ENCODE results near the gene ARHGEF3. TPM values are rescaled to one million over a fixed set of nuclear protein-coding genes. Genes with fewer than 3 reads are reported as not detected.

Gene ARHGEF3
- total RNA-seq, 1 donor from 2014 or later = 20.9 TPM

DNA sequence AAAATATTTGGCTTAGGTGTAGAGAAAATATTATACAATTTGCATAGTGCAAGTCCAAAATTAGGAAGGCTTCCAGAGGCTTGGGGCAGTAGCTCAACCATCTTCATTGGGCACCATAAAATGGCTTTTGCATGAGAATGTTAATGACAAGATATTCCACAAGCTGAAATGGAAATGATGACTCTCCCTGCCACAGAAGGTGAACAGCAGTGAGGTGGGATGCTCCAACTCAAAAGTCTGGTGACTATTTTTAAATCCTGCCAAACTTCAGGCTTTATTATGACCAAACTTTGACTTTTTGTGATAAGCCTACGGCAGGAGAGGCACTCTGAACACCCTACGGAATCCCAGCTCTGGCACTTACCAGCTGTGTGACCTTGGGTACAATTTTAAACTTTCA is 37.6 kb downstream of the ARHGEF3 start:
- Mint-ChIP-seq H3K4me3 (no peak overlapping the region), H3K36me3 (peaks cover 7% of the 10 kb centered on the region), H3K27ac (no peak overlapping the region), H3K4me1 (ENCODE audit: unreplicated experiment) (peaks cover 28% of the 10 kb centered on the region), H3K9me3 (no peaks in the 10 kb centered on the region), H3K27me3 (no peaks in the 10 kb centered on the region)
- TF ChIP-seq, protein P1, sequence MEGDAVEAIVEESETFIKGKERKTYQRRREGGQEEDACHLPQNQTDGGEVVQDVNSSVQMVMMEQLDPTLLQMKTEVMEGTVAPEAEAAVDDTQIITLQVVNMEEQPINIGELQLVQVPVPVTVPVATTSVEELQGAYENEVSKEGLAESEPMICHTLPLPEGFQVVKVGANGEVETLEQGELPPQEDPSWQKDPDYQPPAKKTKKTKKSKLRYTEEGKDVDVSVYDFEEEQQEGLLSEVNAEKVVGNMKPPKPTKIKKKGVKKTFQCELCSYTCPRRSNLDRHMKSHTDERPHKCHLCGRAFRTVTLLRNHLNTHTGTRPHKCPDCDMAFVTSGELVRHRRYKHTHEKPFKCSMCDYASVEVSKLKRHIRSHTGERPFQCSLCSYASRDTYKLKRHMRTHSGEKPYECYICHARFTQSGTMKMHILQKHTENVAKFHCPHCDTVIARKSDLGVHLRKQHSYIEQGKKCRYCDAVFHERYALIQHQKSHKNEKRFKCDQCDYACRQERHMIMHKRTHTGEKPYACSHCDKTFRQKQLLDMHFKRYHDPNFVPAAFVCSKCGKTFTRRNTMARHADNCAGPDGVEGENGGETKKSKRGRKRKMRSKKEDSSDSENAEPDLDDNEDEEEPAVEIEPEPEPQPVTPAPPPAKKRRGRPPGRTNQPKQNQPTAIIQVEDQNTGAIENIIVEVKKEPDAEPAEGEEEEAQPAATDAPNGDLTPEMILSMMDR (conservative IDR thresholded peaks at IDR 0.05) = no peak
- no peak for DNase-seq (ENCODE audit: extremely low spot score, unreplicated experiment)

DNA sequence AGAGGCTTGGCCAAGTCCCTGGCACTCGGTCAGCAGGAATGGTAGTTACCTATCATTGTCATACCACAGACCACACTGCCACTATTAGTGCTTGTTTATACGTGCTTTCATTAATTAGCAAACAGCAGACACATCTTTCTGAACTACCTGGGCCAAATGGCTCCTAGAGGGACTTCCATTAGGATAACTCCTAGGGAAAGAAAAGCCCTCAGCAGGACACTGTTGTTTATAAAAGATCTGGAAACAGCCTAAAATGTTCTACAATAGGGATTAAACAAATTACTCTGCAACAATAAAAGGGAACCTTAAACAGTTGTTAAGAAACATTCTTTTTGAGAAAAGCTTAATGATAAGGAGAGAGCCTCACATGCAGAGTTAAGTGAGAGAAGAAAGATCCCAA is 38.5 kb downstream of the ARHGEF3 start:
- no peak overlapping the region for H3K4me3 Mint-ChIP-seq

DNA sequence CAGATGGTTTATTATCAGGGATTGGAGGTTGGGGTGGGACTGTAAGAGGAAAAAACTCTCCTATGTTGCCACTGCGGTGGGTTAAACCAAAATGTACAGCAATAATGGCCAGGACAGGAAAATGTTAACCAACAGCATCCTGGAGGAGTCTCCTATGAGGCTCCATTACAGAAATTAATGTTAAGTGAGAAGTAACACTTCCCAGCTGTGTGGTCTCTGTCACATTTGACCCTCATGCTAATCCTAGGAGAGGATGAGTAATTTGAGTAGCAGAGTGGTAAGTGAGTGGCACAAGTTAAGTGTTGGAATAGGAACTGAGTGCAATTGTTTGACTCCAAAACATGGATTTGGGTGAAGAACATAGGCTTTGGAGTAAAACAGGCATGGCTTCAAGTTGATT is 39.0 kb downstream of the ARHGEF3 start:
- H3K9me3 Mint-ChIP-seq = no peaks in the 10 kb centered on the region
- no peak overlapping the region for H3K4me3 Mint-ChIP-seq
- H3K27ac Mint-ChIP-seq = no peak overlapping the region
- no peak for DNase-seq (ENCODE audit: extremely low spot score, unreplicated experiment)
- H3K36me3 Mint-ChIP-seq = peaks cover 9% of the 10 kb centered on the region
- no peaks in the 10 kb centered on the region for H3K27me3 Mint-ChIP-seq
- TF ChIP-seq, protein P1 (conservative IDR thresholded peaks at IDR 0.05) = no peak
- H3K4me1 Mint-ChIP-seq (ENCODE audit: unreplicated experiment) = peaks cover 28% of the 10 kb centered on the region

More for the DNA sequence above, 38.5 kb downstream of the ARHGEF3 start:
- Mint-ChIP-seq H3K27me3 (no peaks in the 10 kb centered on the region), H3K4me1 (ENCODE audit: unreplicated experiment) (peaks cover 28% of the 10 kb centered on the region), H3K27ac (no peak overlapping the region), H3K9me3 (no peaks in the 10 kb centered on the region), H3K36me3 (peaks cover 9% of the 10 kb centered on the region)
- TF ChIP-seq, protein P1 (conservative IDR thresholded peaks at IDR 0.05) = no peak
- DNase-seq (ENCODE audit: extremely low spot score, unreplicated experiment) = no peak

DNA sequence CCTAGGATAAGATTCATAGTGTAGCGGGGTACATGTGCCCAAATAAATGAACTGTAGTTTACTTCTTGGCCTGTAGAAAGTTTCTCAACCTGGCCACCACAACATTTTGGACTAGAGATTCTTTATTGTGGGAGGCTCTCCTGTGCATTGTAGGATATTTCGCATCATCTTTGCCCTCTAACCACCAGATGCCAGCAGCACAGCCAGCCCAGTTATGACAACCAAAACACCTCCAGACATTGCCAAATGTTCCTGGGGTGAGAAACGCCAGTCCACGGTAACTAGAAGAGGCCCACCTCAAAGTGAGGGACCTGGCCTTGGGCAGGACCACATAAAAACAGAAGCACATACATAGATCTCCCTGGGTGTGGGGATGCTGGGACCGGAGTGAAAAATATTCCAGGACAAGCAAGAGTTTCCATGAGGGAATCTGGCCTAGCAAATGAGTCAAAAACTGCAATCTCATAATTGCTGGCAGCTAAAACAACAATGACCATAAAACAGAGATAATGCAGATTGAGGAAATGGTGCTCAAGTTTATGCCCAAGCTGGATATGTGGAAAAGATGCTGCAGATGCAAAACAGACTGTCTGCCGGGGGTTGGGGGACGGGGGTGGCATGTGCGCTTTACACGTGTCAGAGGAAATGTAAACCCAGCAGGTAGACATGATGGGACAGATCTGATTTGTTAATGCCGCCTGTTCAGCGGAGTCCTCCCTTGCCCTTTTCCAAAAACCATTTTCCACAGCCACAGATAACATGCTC is 39.7 kb downstream of the ARHGEF3 start:
- H3K9me3 Mint-ChIP-seq = no peaks in the 10 kb centered on the region
- H3K4me3 Mint-ChIP-seq = no peak overlapping the region
- peaks cover 28% of the 10 kb centered on the region for H3K4me1 Mint-ChIP-seq (ENCODE audit: unreplicated experiment)
- peak overlapping the region; percentile 2 for H3K27ac Mint-ChIP-seq
- H3K36me3 Mint-ChIP-seq = peaks cover 9% of the 10 kb centered on the region
- H3K27me3 Mint-ChIP-seq = no peaks in the 10 kb centered on the region
- TF ChIP-seq, protein P1 (conservative IDR thresholded peaks at IDR 0.05) = no peak
- DNase-seq (ENCODE audit: extremely low spot score, unreplicated experiment) = no peak

DNA sequence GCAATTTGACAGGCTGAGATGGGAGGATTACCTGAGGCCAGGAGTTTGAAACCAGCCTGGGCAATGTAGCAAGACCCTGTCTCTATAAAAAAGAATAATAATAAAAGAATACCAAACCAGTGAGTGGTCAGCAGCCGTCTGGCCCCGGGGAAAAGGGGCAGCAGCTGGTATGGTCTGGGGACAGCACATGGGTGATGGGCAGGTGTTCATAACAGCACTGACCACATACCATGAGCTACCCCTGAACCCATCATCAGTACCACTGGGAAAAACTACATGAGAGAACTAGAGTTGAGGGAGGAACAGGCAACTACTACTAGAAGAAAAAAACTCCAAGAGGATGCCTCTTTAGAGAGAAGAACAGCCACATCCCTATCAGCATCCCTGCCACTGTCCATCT is 40.7 kb downstream of the ARHGEF3 start:
- TF ChIP-seq, protein P1 (conservative IDR thresholded peaks at IDR 0.05) = no peak
- Mint-ChIP-seq H3K27ac (no peak overlapping the region), H3K4me1 (ENCODE audit: unreplicated experiment) (peaks cover 25% of the 10 kb centered on the region), H3K36me3 (peaks cover 17% of the 10 kb centered on the region), H3K4me3 (no peak overlapping the region), H3K27me3 (no peaks in the 10 kb centered on the region), H3K9me3 (no peaks in the 10 kb centered on the region)
- DNase-seq (ENCODE audit: extremely low spot score, unreplicated experiment) = no peak

Data from type B pancreatic cell (in vitro differentiated cells).